CD4-positive, alpha-beta memory T cell (primary cell): Measurements from ENCODE around the gene QSOX2. TPM values are rescaled to one million over a fixed set of nuclear protein-coding genes. Genes with fewer than 3 reads are reported as not detected.

Source experiments
- CTCF ChIA-PET: fragments of 350-600 bp; sonication (Branson Sonifier 250); formaldehyde crosslinking; loops from one replicate; lab custom pipeline; 2021; ENCODE audit warnings: inconsistent platforms; ENCODE audit not compliant: partially characterized antibody; lab: Charles Lee
- POLR2A ChIA-PET: fragments of 350-600 bp; sonication (Branson Sonifier 250); formaldehyde crosslinking; loops from one replicate; lab custom pipeline; 2021; ENCODE audit not compliant: partially characterized antibody; lab: Charles Lee
- DNase-seq, 5 donors: peaks; one replicate each; pipeline versions ENCODE4 v3.0.0 to v3.0.0-alpha.2; 2020 to 2022; ENCODE audit warnings: mixed read lengths in 1 of 5
- H3K27ac ChIP-seq: one replicate; pipeline ENCODE4 v1.7.0; 2013; ENCODE audit warnings: low read depth, low read length
- H3K27me3 ChIP-seq: 2 replicates; pipeline ENCODE4 v1.7.0; 2013; ENCODE audit warnings: mild to moderate bottlenecking, low read length, moderate library complexity; ENCODE audit not compliant: insufficient read depth
- H3K36me3 ChIP-seq: 2 replicates; pipeline ENCODE4 v1.7.0; 2013; ENCODE audit warnings: mild to moderate bottlenecking, low read length, moderate library complexity; ENCODE audit not compliant: insufficient read depth
- H3K4me1 ChIP-seq: 2 replicates; pipeline ENCODE4 v1.7.0; 2013; ENCODE audit warnings: mild to moderate bottlenecking, low read length, moderate library complexity; ENCODE audit not compliant: insufficient read depth
- H3K4me3 ChIP-seq, 2 donors: one replicate each; pipeline ENCODE4 v1.7.0; 2013; ENCODE audit warnings: low read length in 2 of 2, mild to moderate bottlenecking in 1 of 2
- H3K9me3 ChIP-seq, 2 donors: one replicate each; pipeline ENCODE4 v1.7.0; 2013; ENCODE audit warnings: low read length in 2 of 2, control low read depth in 1 of 2; ENCODE audit not compliant: control insufficient read depth in 1 of 2
- H3K27ac Mint-ChIP-seq, 7 donors: one replicate each; pipeline ENCODE4 v1.8.0; 2020 to 2021; ENCODE audit warnings: mixed read lengths in 7 of 7, mild to moderate bottlenecking in 6 of 7, inconsistent platforms in 3 of 7, moderate library complexity in 3 of 7
- H3K27me3 Mint-ChIP-seq, 2 donors: one replicate each; pipeline ENCODE4 v1.8.0; 2020 to 2021; ENCODE audit warnings: mixed read lengths in 2 of 2
- H3K36me3 Mint-ChIP-seq, 2 donors: one replicate each; pipeline ENCODE4 v1.8.0; 2020 to 2021; ENCODE audit warnings: mixed read lengths in 2 of 2, inconsistent platforms in 1 of 2, mild to moderate bottlenecking in 1 of 2
- H3K4me1 Mint-ChIP-seq, 4 donors: one replicate each; pipeline ENCODE4 v1.8.0; 2020 to 2021; ENCODE audit warnings: mixed read lengths in 4 of 4, mild to moderate bottlenecking in 1 of 4
- H3K4me3 Mint-ChIP-seq, 8 donors: one replicate each; pipeline ENCODE4 v1.8.0; 2020 to 2021; ENCODE audit warnings: mixed read lengths in 8 of 8, mild to moderate bottlenecking in 7 of 8, moderate library complexity in 6 of 8, inconsistent platforms in 3 of 8
- H3K9me3 Mint-ChIP-seq, 8 donors: one replicate each; pipeline ENCODE4 v1.8.0; 2020 to 2021; ENCODE audit warnings: mixed read lengths in 8 of 8, mild to moderate bottlenecking in 5 of 8, inconsistent platforms in 3 of 8, moderate library complexity in 1 of 8
- intact Hi-C: fragments of 100-400 bp; cut with micrococcal nuclease; formaldehyde crosslinking; loops from one replicate; pipeline ENCODE4 v1.15.1; 2023
- polyA plus RNA-seq, 2 donors: library from polyadenylated mRNA; unstranded; fragments of 300-500 nt; fragmentation: Illumina TruSeq; gene quantifications; one replicate each; pipeline ENCODE4 v1.2.3, GENCODE V29; 2021
- total RNA-seq, 2 experiments: library from RNA; stranded (reverse); gene quantifications; one replicate each; pipeline ENCODE4 v1.2.3, GENCODE V29; 2021

QSOX2 gene
- total and polyA plus RNA-seq, 4 experiments from 2014 or later, result 0.35 to 15.0 (median 7.9) TPM

- no peak for DNase-seq
- CTCF ChIA-PET, result no interaction called here
- Histone ChIP-seq H3K4me3 (no peak overlapping the region), H3K9me3 (no peaks in the 10 kb centered on the region), H3K4me1 (peaks cover 6% of the 10 kb centered on the region), H3K27ac (no peak overlapping the region), H3K36me3 (no peaks in the 10 kb centered on the region), H3K27me3 (no peaks in the 10 kb centered on the region)
- H3K9me3 Mint-ChIP-seq, result no peaks in the 10 kb centered on the region
- peaks cover 0 to 4% (median 3%) of the 10 kb centered on the region in 4 donors for H3K4me1 Mint-ChIP-seq
- no peaks in the 10 kb centered on the region for H3K36me3 Mint-ChIP-seq
- H3K4me3 Mint-ChIP-seq, result no peak overlapping the region
- intact Hi-C loops, result loop anchor here (10.0 kb wide), 1 partner anchor 676 kb away; no protein-coding TSS in a partner anchor
- H3K27ac Mint-ChIP-seq, result no peak overlapping the region
- POLR2A ChIA-PET, result no interaction called here
- H3K27me3 Mint-ChIP-seq, result peaks cover 1 to 5% of the 10 kb centered on the region in 2 donors
Observed at GRCh38 chr9:136280535-136281315, 35.1 kb upstream of the QSOX2 start.

- H3K4me1 ChIP-seq, result peaks cover 6% of the 10 kb centered on the region
- no peaks in the 10 kb centered on the region for H3K27me3 ChIP-seq
- Mint-ChIP-seq H3K9me3 (no peaks in the 10 kb centered on the region), H3K27ac (no peak overlapping the region), H3K4me3 (no peak overlapping the region), H3K36me3 (no peaks in the 10 kb centered on the region), H3K27me3 (peaks cover 0 to 9% of the 10 kb centered on the region in 2 donors), H3K4me1 (peaks cover 0 to 4% (median 3%) of the 10 kb centered on the region in 4 donors)
- POLR2A ChIA-PET, result interaction anchor here (2.0 kb wide), 1 partner anchor 12 kb away, joined by 7 read pairs; no protein-coding TSS in a partner anchor
- H3K27ac ChIP-seq, result no peak overlapping the region
- intact Hi-C loops, result no loop called here
- H3K4me3 ChIP-seq, result no peak overlapping the region
- no peak for DNase-seq
- no peaks in the 10 kb centered on the region for H3K9me3 ChIP-seq
- CTCF ChIA-PET, result interaction anchor here (1.4 kb wide), 1 partner anchor 83 kb away, joined by 3 read pairs; no protein-coding TSS in a partner anchor
- no peaks in the 10 kb centered on the region for H3K36me3 ChIP-seq
Observed at GRCh38 chr9:136279471-136279870, 33.9 kb upstream of the QSOX2 start.

GRCh38 chr9:136278894-136279293, 33.3 kb upstream of the QSOX2 start:
- H3K9me3 Mint-ChIP-seq, result no peaks in the 10 kb centered on the region
- H3K36me3 Mint-ChIP-seq, result no peaks in the 10 kb centered on the region
- H3K4me3 ChIP-seq, result no peak overlapping the region
- no peaks in the 10 kb centered on the region for H3K27me3 ChIP-seq
- no peak for DNase-seq
- CTCF ChIA-PET, result interaction anchor here (1.4 kb wide), 1 partner anchor 84 kb away, joined by 3 read pairs; no protein-coding TSS in a partner anchor
- H3K27ac ChIP-seq, result no peak overlapping the region
- H3K4me1 Mint-ChIP-seq, result peaks cover 0 to 4% (median 3%) of the 10 kb centered on the region in 4 donors
- H3K4me3 Mint-ChIP-seq, result no peak overlapping the region
- H3K27ac Mint-ChIP-seq, result no peak overlapping the region
- intact Hi-C loops, result no loop called here
- H3K9me3 ChIP-seq, result no peaks in the 10 kb centered on the region
- peaks cover 0 to 9% of the 10 kb centered on the region in 2 donors for H3K27me3 Mint-ChIP-seq
- H3K4me1 ChIP-seq, result peaks cover 6% of the 10 kb centered on the region
- POLR2A ChIA-PET, result interaction anchor here (2.0 kb wide), 1 partner anchor 11 kb away, joined by 7 read pairs; no protein-coding TSS in a partner anchor
- H3K36me3 ChIP-seq, result no peaks in the 10 kb centered on the region

DNA sequence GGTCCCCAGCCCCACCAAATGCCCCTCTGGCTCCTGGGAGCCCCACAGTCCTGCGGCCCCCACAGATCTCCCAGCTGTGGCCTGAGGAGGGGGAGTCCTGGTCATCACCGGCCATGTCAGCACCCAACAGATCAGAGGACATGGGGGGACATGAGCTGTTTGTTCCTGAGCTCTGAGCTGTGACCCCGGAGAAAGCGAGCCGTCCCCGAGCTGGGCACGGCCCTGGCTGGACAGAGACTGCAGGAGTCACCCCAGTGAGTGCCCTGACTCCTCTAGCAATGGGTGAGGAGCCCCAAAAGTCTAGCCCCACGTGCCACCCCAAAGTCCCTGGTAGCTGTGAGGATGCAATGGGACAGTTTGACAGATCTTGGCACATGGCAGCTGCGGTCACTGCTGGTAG, 32.6 kb upstream of the QSOX2 start:
- H3K27me3 ChIP-seq, result no peaks in the 10 kb centered on the region
- no peaks in the 10 kb centered on the region for H3K4me1 Mint-ChIP-seq
- intact Hi-C loops, result no loop called here

GRCh38 chr9:136277746-136278145, 32.1 kb upstream of the QSOX2 start:
- Histone ChIP-seq H3K27ac (no peak overlapping the region), H3K36me3 (no peaks in the 10 kb centered on the region), H3K9me3 (no peaks in the 10 kb centered on the region), H3K4me1 (no peaks in the 10 kb centered on the region), H3K27me3 (no peaks in the 10 kb centered on the region), H3K4me3 (no peak overlapping the region)
- H3K4me3 Mint-ChIP-seq, result no peak overlapping the region
- DNase-seq, result no peak
- H3K36me3 Mint-ChIP-seq, result no peaks in the 10 kb centered on the region
- H3K27me3 Mint-ChIP-seq, result peaks cover 0 to 8% of the 10 kb centered on the region in 2 donors
- no peak overlapping the region for H3K27ac Mint-ChIP-seq
- intact Hi-C loops, result no loop called here
- POLR2A ChIA-PET, result interaction anchor here (2.0 kb wide), 1 partner anchor 10 kb away, joined by 7 read pairs; no protein-coding TSS in a partner anchor
- H3K9me3 Mint-ChIP-seq, result no peaks in the 10 kb centered on the region
- CTCF ChIA-PET, result no interaction called here
- no peaks in the 10 kb centered on the region for H3K4me1 Mint-ChIP-seq

More for the DNA sequence above, 32.6 kb upstream of the QSOX2 start:
- Histone ChIP-seq H3K4me3 (no peak overlapping the region), H3K36me3 (no peaks in the 10 kb centered on the region), H3K27ac (no peak overlapping the region), H3K9me3 (no peaks in the 10 kb centered on the region), H3K4me1 (peaks cover under 1% of the 10 kb centered on the region)
- Mint-ChIP-seq H3K4me3 (no peak overlapping the region), H3K27me3 (peaks cover 0 to 8% of the 10 kb centered on the region in 2 donors), H3K27ac (no peak overlapping the region), H3K36me3 (no peaks in the 10 kb centered on the region), H3K9me3 (no peaks in the 10 kb centered on the region)
- CTCF ChIA-PET, result no interaction called here
- POLR2A ChIA-PET, result interaction anchor here (2.0 kb wide), 1 partner anchor 11 kb away, joined by 7 read pairs; no protein-coding TSS in a partner anchor
- no peak for DNase-seq

DNA sequence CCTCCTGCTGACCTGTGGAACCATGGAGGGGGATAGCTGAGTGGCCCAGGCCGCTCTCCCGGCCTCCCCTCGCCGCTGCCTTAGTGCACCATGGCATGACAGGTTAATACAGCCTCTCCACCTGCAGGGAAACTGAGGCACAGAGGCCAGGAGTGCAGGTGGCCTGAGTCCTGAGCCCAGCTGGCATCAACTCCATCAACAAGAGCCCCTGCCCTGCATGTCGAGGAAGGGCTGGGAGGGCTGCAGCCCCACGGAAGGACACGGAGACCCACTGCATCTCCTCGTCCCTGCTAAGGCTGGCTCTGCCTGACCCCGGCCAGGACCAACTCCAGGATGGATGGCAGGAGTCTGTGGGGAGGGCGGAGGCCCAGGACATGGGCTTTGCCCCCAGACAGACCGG, 31.1 kb upstream of the QSOX2 start:
- intact Hi-C loops, result no loop called here
- Histone ChIP-seq H3K27ac (no peak overlapping the region), H3K4me1 (no peaks in the 10 kb centered on the region), H3K36me3 (no peaks in the 10 kb centered on the region), H3K27me3 (no peaks in the 10 kb centered on the region), H3K4me3 (no peak overlapping the region), H3K9me3 (no peaks in the 10 kb centered on the region)
- Mint-ChIP-seq H3K36me3 (no peaks in the 10 kb centered on the region), H3K4me1 (no peaks in the 10 kb centered on the region), H3K27ac (no peak overlapping the region), H3K4me3 (no peak overlapping the region), H3K27me3 (peaks cover 3 to 8% of the 10 kb centered on the region in 2 donors), H3K9me3 (no peaks in the 10 kb centered on the region)
- no peak for DNase-seq
- CTCF ChIA-PET, result no interaction called here
- POLR2A ChIA-PET, result no interaction called here

DNA sequence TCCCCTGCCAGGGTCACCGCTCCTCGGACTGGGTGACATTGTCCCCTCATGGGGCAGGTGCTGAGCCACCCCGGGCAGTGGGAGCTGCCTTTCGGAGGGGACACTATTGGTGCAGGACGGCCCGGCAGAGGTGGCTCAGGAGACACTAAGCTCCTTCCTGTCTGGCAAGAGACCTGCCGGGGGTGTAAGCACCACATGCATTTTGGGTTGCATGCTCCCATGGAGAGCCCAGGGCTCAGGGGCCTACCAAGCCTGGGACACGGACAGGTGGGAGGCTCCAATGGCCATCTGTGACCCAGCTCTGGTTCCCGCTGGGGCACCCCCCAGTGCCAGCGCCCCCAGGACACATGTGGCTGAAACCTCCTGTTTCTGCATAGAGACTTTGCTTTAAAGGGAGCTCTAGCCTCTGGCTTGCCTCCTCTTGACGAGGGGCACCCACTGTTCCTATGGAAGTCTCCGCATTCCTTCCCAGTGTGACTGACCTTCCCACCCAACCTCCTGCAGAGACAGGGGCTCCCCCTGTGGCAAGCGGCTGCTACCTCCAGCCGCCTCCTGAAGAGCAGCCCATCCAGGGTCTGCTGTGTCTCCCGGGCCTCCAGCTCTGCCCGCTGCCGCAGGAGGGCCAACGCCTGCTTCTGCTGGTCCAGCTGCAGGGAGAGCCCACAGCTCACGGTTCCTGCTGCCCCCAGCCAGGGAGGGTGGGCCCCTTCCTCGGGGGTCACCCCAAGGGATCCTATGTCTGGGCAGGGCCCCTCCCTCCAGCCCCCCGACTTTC, 30.2 kb upstream of the QSOX2 start:
- ChIA-PET CTCF (no interaction called here), POLR2A (no interaction called here)
- no peak for DNase-seq
- intact Hi-C loops, result no loop called here
- Mint-ChIP-seq H3K27ac (no peak overlapping the region), H3K9me3 (no peaks in the 10 kb centered on the region), H3K27me3 (peaks cover 3 to 8% of the 10 kb centered on the region in 2 donors), H3K4me1 (no peaks in the 10 kb centered on the region), H3K4me3 (no peak overlapping the region), H3K36me3 (no peaks in the 10 kb centered on the region)
- no peak overlapping the region for H3K4me3 ChIP-seq
- no peaks in the 10 kb centered on the region for H3K27me3 ChIP-seq
- H3K9me3 ChIP-seq, result no peaks in the 10 kb centered on the region
- H3K4me1 ChIP-seq, result no peaks in the 10 kb centered on the region
- no peak overlapping the region for H3K27ac ChIP-seq
- H3K36me3 ChIP-seq, result no peaks in the 10 kb centered on the region
